Lung (tissue), 12 donors: ENCODE data around the gene BCAS3. TPM values are rescaled to one million over a fixed set of nuclear protein-coding genes. Genes with fewer than 3 reads are reported as not detected.

Experiments
- ATAC-seq: fragments of 200-7000 bp; cut with Tn5 transposase; one replicate; pipeline ENCODE4 v1.9.1; 2020; ENCODE audit warnings: moderate number of reproducible peaks; ENCODE audit not compliant: insufficient read depth, low FRiP score
- DNase-seq, 3 donors: peaks; one replicate each; pipeline ENCODE4 v3.0.0-alpha.2; 2013 to 2017
- H3K27ac ChIP-seq, 2 donors: one replicate each; pipeline ENCODE4 v1.5.1; 2013; ENCODE audit warnings: mild to moderate bottlenecking in 2 of 2, moderate library complexity in 2 of 2, control low read depth in 1 of 2, inconsistent platforms in 1 of 2, low read depth in 1 of 2, low read length in 1 of 2
- H3K27me3 ChIP-seq, 3 donors: one replicate each; pipeline ENCODE4 v1.5.1; 2013; ENCODE audit warnings: low read length in 2 of 3; ENCODE audit not compliant: control insufficient read depth in 3 of 3, insufficient read depth in 3 of 3
- H3K36me3 ChIP-seq, 4 donors: one replicate each; pipeline ENCODE4 v1.5.1; 2013; ENCODE audit warnings: low read length in 4 of 4, mild to moderate bottlenecking in 1 of 4, moderate library complexity in 1 of 4; ENCODE audit not compliant: control insufficient read depth in 4 of 4, insufficient read depth in 4 of 4
- H3K4me1 ChIP-seq, 5 donors: one replicate each; pipeline ENCODE4 v1.5.1; 2013; ENCODE audit warnings: low read length in 5 of 5, mild to moderate bottlenecking in 2 of 5, moderate library complexity in 1 of 5; ENCODE audit not compliant: control insufficient read depth in 5 of 5, insufficient read depth in 5 of 5
- H3K4me3 ChIP-seq: one replicate; pipeline ENCODE4 v1.5.1; 2013; ENCODE audit warnings: mild to moderate bottlenecking, control low read depth, moderate library complexity
- H3K9ac ChIP-seq, 2 donors: one replicate each; pipeline ENCODE4 v1.5.1; 2013; ENCODE audit warnings: low read length in 2 of 2, control low read depth in 1 of 2; ENCODE audit not compliant: insufficient read depth in 1 of 2
- H3K9me3 ChIP-seq, 4 donors: one replicate each; pipeline ENCODE4 v1.5.1; 2013; ENCODE audit warnings: low read length in 3 of 4, mild to moderate bottlenecking in 1 of 4, moderate library complexity in 1 of 4; ENCODE audit not compliant: control insufficient read depth in 4 of 4, insufficient read depth in 3 of 4
- CTCF ChIP-seq: IDR thresholded peaks from 2 replicates; pipeline ENCODE4 v1.5.1; 2012; ENCODE audit warnings: mild to moderate bottlenecking; ENCODE audit errors: control extremely low read depth, extremely low read depth
- WGBS, 2 donors: extraction: QIAGEN DNeasy Blood & Tissue Kit; methylation state at CpG; one replicate each; pipeline ENCODE4 v1.1.7; 2013; 5-methylcytosine and 5-hydroxymethylcytosine counted together
- polyA plus RNA-seq, 2 donors: library from polyadenylated mRNA; stranded (reverse); fragments of 200-250 nt; gene quantifications; one replicate each; pipeline ENCODE4 v1.2.1, GENCODE V29; 2013
- total RNA-seq, 2 donors: library from RNA; depleted of rRNA in 1 of 2; stranded (reverse); fragments of >200 nt in 1 of 2; gene quantifications; one replicate each; pipeline ENCODE4 v1.2.1, GENCODE V29; 2014 to 2021
- donor health status: control.
- donor health status: control.
- donor health status: Bipolar disorder and iron deficiency.
- donor health status: healthy.
- donor health status: DM: yes; HTN: yes; CAD: no.

BCAS3 gene
- total and polyA plus RNA-seq, 4 donors: 4.0 to 101 (median 20.3) TPM

- TF ChIP-seq CTCF: no peak
- peaks cover 0 to 23% (median 1%) of the 10 kb centered on the region in 4 donors for H3K36me3 ChIP-seq
- ATAC-seq: no peak
- peak overlapping the region; percentile 75 to 93 for H3K27ac ChIP-seq
- peak overlapping the region; percentile 47 for H3K4me3 ChIP-seq
- H3K27me3 ChIP-seq: peaks cover 0 to 23% (median 0%) of the 10 kb centered on the region in 3 donors
- peak overlapping the region in 1 of 2 donors; percentile 68 for H3K9ac ChIP-seq
- WGBS, 2 donors: 10 to 15% methylated on average over 59 to 63 of the region's 63 CpGs
- H3K9me3 ChIP-seq: peaks cover 0 to 2% (median 0%) of the 10 kb centered on the region in 4 donors
- peak; percentile 75 to 82 (median 79) for DNase-seq
- H3K4me1 ChIP-seq: peaks cover 0 to 24% (median 8%) of the 10 kb centered on the region in 5 donors
These were observed 718.4 kb downstream of the BCAS3 start for GRCh38 chr17:61395983-61396585.

- 4 to 5% methylated on average over 45 to 46 of the region's 46 CpGs for WGBS, 2 donors
- ATAC-seq: no peak
These were observed 719.0 kb downstream of the BCAS3 start for GRCh38 chr17:61396586-61397085.

GRCh38 chr17:61397086-61397842, 719.6 kb downstream of the BCAS3 start:
- TF ChIP-seq CTCF: no peak
- Histone ChIP-seq H3K4me1 (peaks cover 0 to 18% (median 8%) of the 10 kb centered on the region in 5 donors), H3K9ac (peak overlapping the region in 1 of 2 donors; percentile 82), H3K36me3 (peaks cover 0 to 34% (median 8%) of the 10 kb centered on the region in 4 donors), H3K4me3 (peak overlapping the region; percentile 77), H3K27ac (peak overlapping the region; percentile 75 to 93), H3K9me3 (peaks cover 0 to 2% (median 0%) of the 10 kb centered on the region in 4 donors), H3K27me3 (peaks cover 0 to 31% (median 0%) of the 10 kb centered on the region in 3 donors)
- 2 to 3% methylated on average over 46 to 67 of the region's 67 CpGs for WGBS, 2 donors
- DNase-seq (peak; percentile 94 to 96 (median 95)), ATAC-seq (peak; percentile 5)

More at GRCh38 chr17:61396586-61397085, 719.0 kb downstream of the BCAS3 start:
- Histone ChIP-seq H3K9me3 (peaks cover 0 to 2% (median 0%) of the 10 kb centered on the region in 4 donors), H3K27me3 (peaks cover 0 to 28% (median 0%) of the 10 kb centered on the region in 3 donors), H3K27ac (peak overlapping the region; percentile 75 to 93), H3K4me3 (peak overlapping the region; percentile 47), H3K4me1 (peaks cover 0 to 19% (median 8%) of the 10 kb centered on the region in 5 donors), H3K9ac (peak overlapping the region in 1 of 2 donors; percentile 68), H3K36me3 (peaks cover 0 to 28% (median 4%) of the 10 kb centered on the region in 4 donors)
- no peak for TF ChIP-seq CTCF
- peak in 2 of 3 donors; percentile 62 to 67 for DNase-seq
